Stimulated activated CD4-positive, alpha-beta T cell treated with anti-CD3 and anti-CD28 coated beads, Interleukin-15, amount 100 ng/mL, for 48 hours (primary cell): ENCODE data around the gene OR11H6.
"Not testable (repeated sequence)": the region's sequence is repeated elsewhere in the genome, so short reads cannot be mapped to it uniquely, and the experiment has no call there.

Experiments
- DNase-seq, 2 donors: peaks; one replicate each; pipeline ENCODE4 v3.0.0-alpha.2; 2020; ENCODE audit warnings: low read depth in 2 of 2

Gene OR11H6

GRCh38 chr14:20262642-20263128 is 39.2 kb downstream of the OR11H6 start:
- DNase-seq, result no peak

- not testable (repeated sequence) for DNase-seq
These were observed 40.9 kb downstream of the OR11H6 start for GRCh38 chr14:20264361-20264760.

- DNase-seq, result no peak
These were observed 50.6 kb downstream of the OR11H6 start for GRCh38 chr14:20274062-20274461.
